WTC11 (cell line): Measurements from ENCODE around the gene PSMD3. TPM values are rescaled to one million over a fixed set of nuclear protein-coding genes. Genes with fewer than 3 reads are reported as not detected.

ENCODE experiments used
- ATAC-seq: fragments of 200-7000 bp; cut with Tn5 transposase; 2 replicates; pipeline ENCODE4 v1.10.0; 2021; ENCODE audit warnings: mild to moderate bottlenecking, moderate library complexity
- CTCF ChIA-PET: fragments of 300-600 bp; sonication (Branson Sonifier 250); formaldehyde crosslinking; loops from one replicate; lab custom pipeline; 2021; ENCODE audit warnings: antibody characterized with exemption; lab: Charles Lee
- POLR2A ChIA-PET: fragments of 350-600 bp; sonication (Branson Sonifier 250); formaldehyde crosslinking; loops from one replicate; lab custom pipeline; 2021; ENCODE audit warnings: antibody characterized with exemption; lab: Charles Lee
- DNase-seq: peaks from one replicate; pipeline ENCODE4 v3.0.0; 2021; ENCODE audit warnings: low spot score
- H3K27ac Mint-ChIP-seq: 2 replicates; pipeline ENCODE4 v1.8.0; 2021; ENCODE audit warnings: mixed read lengths
- H3K27me3 Mint-ChIP-seq: 2 replicates; pipeline ENCODE4 v1.8.0; 2021; ENCODE audit warnings: low read depth, mild to moderate bottlenecking, moderate library complexity, mixed read lengths
- H3K36me3 Mint-ChIP-seq: 2 replicates; pipeline ENCODE4 v1.8.0; 2021; ENCODE audit warnings: mixed read lengths
- H3K4me1 Mint-ChIP-seq: 2 replicates; pipeline ENCODE4 v1.8.0; 2022; ENCODE audit warnings: mixed read lengths
- H3K4me3 Mint-ChIP-seq: 2 replicates; pipeline ENCODE4 v1.8.0; 2021; ENCODE audit warnings: mild to moderate bottlenecking, moderate library complexity, mixed read lengths
- H3K9me3 Mint-ChIP-seq: 2 replicates; pipeline ENCODE4 v1.8.0; 2021; ENCODE audit warnings: mixed read lengths
- CREB1 ChIP-seq: sonication (generic); formaldehyde crosslinking; IDR thresholded peaks from 2 replicates; pipeline ENCODE4 v1.8.0; 2023; ENCODE audit warnings: mild to moderate bottlenecking, missing genetic modification reagents
- E2F5 ChIP-seq: sonication (generic); formaldehyde crosslinking; IDR thresholded peaks from 2 replicates; pipeline ENCODE4 v1.8.1; 2022; ENCODE audit warnings: mild to moderate bottlenecking, moderate library complexity, missing genetic modification reagents
- EMX1 ChIP-seq: fragments of 250-450 bp; sonication (Bioruptor Pico); IDR thresholded peaks from 2 replicates; pipeline ENCODE4 v1.8.0; 2021; ENCODE audit warnings: mild to moderate bottlenecking
- ESRRA ChIP-seq: sonication (generic); formaldehyde crosslinking; IDR thresholded peaks from 2 replicates; pipeline ENCODE4 v1.8.1; 2022; ENCODE audit warnings: mild to moderate bottlenecking, missing genetic modification reagents, borderline replicate concordance
- ETV6 ChIP-seq: sonication (generic); formaldehyde crosslinking; IDR thresholded peaks from 2 replicates; pipeline ENCODE4 v1.8.1; 2022; ENCODE audit warnings: mild to moderate bottlenecking, missing genetic modification reagents
- GRHL2 ChIP-seq: fragments of 250-450 bp; sonication (Bioruptor Pico); IDR thresholded peaks from 2 replicates; pipeline ENCODE4 v1.8.0; 2022; ENCODE audit warnings: mild to moderate bottlenecking, moderate library complexity; ENCODE audit not compliant: insufficient replicate concordance, severe bottlenecking
- IRF1 ChIP-seq: sonication (generic); formaldehyde crosslinking; IDR thresholded peaks from 2 replicates; pipeline ENCODE4 v1.8.0; 2023; ENCODE audit warnings: missing genetic modification reagents
- JAZF1 ChIP-seq: fragments of 250-450 bp; sonication (Bioruptor Pico); IDR thresholded peaks from 2 replicates; pipeline ENCODE4 v1.9.0; 2021; ENCODE audit warnings: moderate library complexity, mild to moderate bottlenecking, inconsistent platforms
- MAX ChIP-seq: sonication (generic); formaldehyde crosslinking; IDR thresholded peaks from 2 replicates; pipeline ENCODE4 v1.8.0; 2022; ENCODE audit warnings: mild to moderate bottlenecking, missing genetic modification reagents
- MXD4 ChIP-seq: fragments of 250-450 bp; sonication (Bioruptor Pico); IDR thresholded peaks from 2 replicates; pipeline ENCODE4 v1.8.0; 2021; ENCODE audit warnings: mild to moderate bottlenecking, moderate library complexity, borderline replicate concordance
- MYBL2 ChIP-seq: sonication (generic); formaldehyde crosslinking; IDR thresholded peaks from 2 replicates; pipeline ENCODE4 v1.8.1; 2023; ENCODE audit warnings: mild to moderate bottlenecking, moderate library complexity, missing genetic modification reagents
- NFYB ChIP-seq: sonication (generic); formaldehyde crosslinking; conservative IDR thresholded peaks from 2 replicates; pipeline ENCODE4 v1.8.0; 2022; ENCODE audit warnings: low read depth, missing genetic modification reagents
- NR1H2 ChIP-seq: sonication (generic); formaldehyde crosslinking; IDR thresholded peaks from 2 replicates; pipeline ENCODE4 v1.9.0; 2021; ENCODE audit warnings: mild to moderate bottlenecking, moderate library complexity, missing genetic modification reagents
- NR2C2 ChIP-seq: sonication (generic); formaldehyde crosslinking; IDR thresholded peaks from 2 replicates; pipeline ENCODE4 v1.8.0; 2022; ENCODE audit warnings: mild to moderate bottlenecking, missing genetic modification reagents
- PRRX2 ChIP-seq: fragments of 250-450 bp; sonication (Bioruptor Pico); IDR thresholded peaks from 2 replicates; pipeline ENCODE4 v1.8.0; 2021; ENCODE audit warnings: mild to moderate bottlenecking
- RELA ChIP-seq: sonication (generic); formaldehyde crosslinking; IDR thresholded peaks from 2 replicates; pipeline ENCODE4 v1.8.1; 2022; ENCODE audit warnings: missing genetic modification reagents, mild to moderate bottlenecking, borderline replicate concordance
- SOX15 ChIP-seq: fragments of 250-450 bp; sonication (Bioruptor Pico); IDR thresholded peaks from 2 replicates; pipeline ENCODE4 v1.9.0; 2021; ENCODE audit warnings: mild to moderate bottlenecking
- STAT6 ChIP-seq: sonication (generic); formaldehyde crosslinking; conservative IDR thresholded peaks from 2 replicates; pipeline ENCODE4 v1.8.1; 2023; ENCODE audit warnings: mild to moderate bottlenecking, low read depth, missing genetic modification reagents, moderate library complexity
- TEAD4 ChIP-seq: sonication (generic); formaldehyde crosslinking; IDR thresholded peaks from 2 replicates; pipeline ENCODE4 v1.8.0; 2022; ENCODE audit warnings: mild to moderate bottlenecking, missing genetic modification reagents
- TP53 ChIP-seq: sonication (generic); formaldehyde crosslinking; IDR thresholded peaks from 2 replicates; pipeline ENCODE4 v1.8.1; 2023; ENCODE audit warnings: mild to moderate bottlenecking, missing genetic modification reagents
- ZMAT4 ChIP-seq: fragments of 250-450 bp; sonication (Bioruptor Pico); IDR thresholded peaks from 2 replicates; pipeline ENCODE4 v1.9.0; 2021; ENCODE audit warnings: mild to moderate bottlenecking
- ZNF219 ChIP-seq: sonication (generic); formaldehyde crosslinking; IDR thresholded peaks from 2 replicates; pipeline ENCODE4 v1.8.0; 2023; ENCODE audit warnings: missing genetic modification reagents, mild to moderate bottlenecking, borderline replicate concordance
- ZNF232 ChIP-seq: sonication (generic); formaldehyde crosslinking; IDR thresholded peaks from 2 replicates; pipeline ENCODE4 v1.8.0; 2022; ENCODE audit warnings: mild to moderate bottlenecking, missing genetic modification reagents
- ZNF423 ChIP-seq: fragments of 250-450 bp; sonication (Bioruptor Pico); IDR thresholded peaks from 2 replicates; pipeline ENCODE4 v2.1.2; 2022; ENCODE audit warnings: mild to moderate bottlenecking, moderate library complexity
- ZNF512 ChIP-seq: sonication (generic); formaldehyde crosslinking; IDR thresholded peaks from 2 replicates; pipeline ENCODE4 v1.8.1; 2022; ENCODE audit warnings: missing genetic modification reagents, borderline replicate concordance
- total RNA-seq: library from RNA; stranded (reverse); gene quantifications from 3 replicates; pipeline ENCODE4 v1.2.3, GENCODE V29; 2021

Gene PSMD3
- total RNA-seq, 1 experiment from 2014 or later = 190 TPM

- TF ChIP-seq IRF1 (CRISPR knock-in tag) = no peak
- TF ChIP-seq PRRX2 (CRISPR knock-in tag) = no peak
- no peak for TF ChIP-seq NR1H2 (CRISPR knock-in tag)
- TF ChIP-seq JAZF1 (CRISPR knock-in tag) = no peak
- TF ChIP-seq ZNF232 (CRISPR knock-in tag) = no peak
- no peak for TF ChIP-seq NFYB (CRISPR knock-in tag)
- TF ChIP-seq RELA = no peak
- TF ChIP-seq TEAD4 (CRISPR knock-in tag) = no peak
- no peak for TF ChIP-seq ESRRA (CRISPR knock-in tag)
- TF ChIP-seq SOX15 = no peak
- TF ChIP-seq GRHL2 (CRISPR knock-in tag) = no peak
- TF ChIP-seq CREB1 (CRISPR knock-in tag) = no peak
Measured at GRCh38 chr17:39968761-39969160, 11.8 kb upstream of the PSMD3 start (continued).

- H3K27ac Mint-ChIP-seq = no peak overlapping the region
- H3K4me3 Mint-ChIP-seq = no peak overlapping the region
- no peaks in the 10 kb centered on the region for H3K36me3 Mint-ChIP-seq
- H3K4me1 Mint-ChIP-seq = no peaks in the 10 kb centered on the region
- POLR2A ChIA-PET = interaction anchor here (0.6 to 0.8 kb wide), 2 partner anchors 11 to 31 kb away, joined by 3 read pairs; partner anchors contain the start of gene PSMD3
- DNase-seq (no peak), ATAC-seq (no peak)
- H3K9me3 Mint-ChIP-seq = no peaks in the 10 kb centered on the region
- CTCF ChIA-PET = interaction anchor here (0.6 to 2.4 kb wide), 3 partner anchors 10 to 805 kb away, joined by 3 to 16 read pairs (median 3); no protein-coding TSS in a partner anchor
- H3K27me3 Mint-ChIP-seq = peaks cover 32% of the 10 kb centered on the region
- TF ChIP-seq NR2C2 (CRISPR knock-in tag) = no peak
- TF ChIP-seq EMX1 (CRISPR knock-in tag) = no peak
- TF ChIP-seq ZNF232 (CRISPR knock-in tag) = no peak
- TF ChIP-seq ZNF423 (CRISPR knock-in tag) = no peak
- TF ChIP-seq MAX (CRISPR knock-in tag) = no peak
- no peak for TF ChIP-seq TP53 (CRISPR knock-in tag)
Measured at GRCh38 chr17:39969375-39969774, 11.2 kb upstream of the PSMD3 start.

- H3K27ac Mint-ChIP-seq = no peak overlapping the region
- ChIA-PET POLR2A (no interaction called here), CTCF (interaction anchor here (0.9 kb wide), 1 partner anchor 10 kb away, joined by 3 read pairs; the partner anchor contains the start of gene PSMD3)
- no peaks in the 10 kb centered on the region for H3K4me1 Mint-ChIP-seq
- H3K27me3 Mint-ChIP-seq = peaks cover 32% of the 10 kb centered on the region
- no peaks in the 10 kb centered on the region for H3K36me3 Mint-ChIP-seq
- ATAC-seq = no peak
- DNase-seq = no peak
- no peaks in the 10 kb centered on the region for H3K9me3 Mint-ChIP-seq
- H3K4me3 Mint-ChIP-seq = no peak overlapping the region
- TF ChIP-seq MXD4 (no peak), MYBL2 (no peak), JAZF1 (CRISPR knock-in tag) (no peak), ZNF219 (CRISPR knock-in tag) (no peak), ZNF512 (CRISPR knock-in tag) (no peak), ZMAT4 (CRISPR knock-in tag) (no peak), E2F5 (no peak), ETV6 (CRISPR knock-in tag) (no peak), STAT6 (CRISPR knock-in tag) (no peak)
Measured at GRCh38 chr17:39970157-39970692, 10.4 kb upstream of the PSMD3 start.
